HG03108 (cell line): ENCODE results near the gene SCAMP3.

Experiments used
- ATAC-seq: cut with Tn5 transposase; IDR thresholded peaks from one replicate; pipeline ENCODE4 v1.9.1; 2021; ENCODE audit warnings: moderate library complexity; ENCODE audit not compliant: unreplicated experiment

The SCAMP3 gene

GRCh38 chr1:155207806-155208540 is 54.2 kb downstream of the SCAMP3 start, which contains the start of gene THBS3:
TSS of gene THBS3 (minus strand) at chr1:155207897. CDS start at chr1:155207876, 21 bp downstream.
- no peak for ATAC-seq

- no peak for ATAC-seq
These were observed 55.0 kb downstream of the SCAMP3 start for GRCh38 chr1:155206891-155207805.
